AG10803 (cell line): ENCODE measurements around the gene POLA2.

ENCODE experiments used
- DNase-seq: peaks from one replicate; pipeline ENCODE4 v3.0.0; 2010; ENCODE audit warnings: low read depth
- H3K4me3 ChIP-seq: 2 replicates; pipeline ENCODE4 v1.5.1; 2011; ENCODE audit warnings: mild to moderate bottlenecking, low read length, control low read depth
- CTCF ChIP-seq: conservative IDR thresholded peaks from 2 replicates; pipeline ENCODE4 v1.5.1; 2011; ENCODE audit warnings: mild to moderate bottlenecking, low read length, control low read depth, inconsistent platforms

The POLA2 gene

GRCh38 chr11:65216830-65217229, 44.9 kb upstream of the POLA2 start:
- DNase-seq: no peak
- TF ChIP-seq CTCF: no peak

GRCh38 chr11:65217441-65218423, 44.0 kb upstream of the POLA2 start:
- no peak for DNase-seq
- TF ChIP-seq CTCF: no peak
- no peak overlapping the region for H3K4me3 ChIP-seq

More at GRCh38 chr11:65216830-65217229, 44.9 kb upstream of the POLA2 start:
- H3K4me3 ChIP-seq: no peak overlapping the region

- no peak for DNase-seq
- no peak overlapping the region for H3K4me3 ChIP-seq
- TF ChIP-seq CTCF: no peak
Measured at GRCh38 chr11:65218446-65218845, 43.3 kb upstream of the POLA2 start.

GRCh38 chr11:65219930-65220213, 41.9 kb upstream of the POLA2 start:
- no peak overlapping the region for H3K4me3 ChIP-seq
- no peak for TF ChIP-seq CTCF
- peak; percentile 83 for DNase-seq

- H3K4me3 ChIP-seq: no peak overlapping the region
- no peak for TF ChIP-seq CTCF
- no peak for DNase-seq
Measured at GRCh38 chr11:65221026-65221425, 40.7 kb upstream of the POLA2 start.

- no peak for DNase-seq
- no peak for TF ChIP-seq CTCF
- H3K4me3 ChIP-seq: no peak overlapping the region
Measured at GRCh38 chr11:65223011-65223410, 38.8 kb upstream of the POLA2 start.

- H3K4me3 ChIP-seq: no peak overlapping the region
- TF ChIP-seq CTCF: no peak
- DNase-seq: peak; percentile 70
Measured at GRCh38 chr11:65224930-65225278, 36.9 kb upstream of the POLA2 start.
